ENCODE results near the gene CHKA. TPM values are rescaled to one million over a fixed set of nuclear protein-coding genes. Genes with fewer than 3 reads are reported as not detected.

Gene CHKA
- total and polyA plus RNA-seq, 4 donors = 17.6 to 73.4 (median 49.0) TPM

GRCh38 chr11:68167474-68167873 is 46.3 kb upstream of the CHKA start:
- DNase-seq = no peak
- Histone ChIP-seq H3K4me1 (ENCODE audit: control insufficient read depth in 5 of 5, insufficient read depth in 5 of 5, low read length in 5 of 5) (no peaks in the 10 kb centered on the region), H3K36me3 (ENCODE audit: control insufficient read depth in 4 of 4, insufficient read depth in 4 of 4, low read length in 4 of 4) (peaks cover 41 to 57% (median 48%) of the 10 kb centered on the region in 4 donors), H3K27ac (ENCODE audit: low read depth in 1 of 2, low read length in 1 of 2) (no peak overlapping the region), H3K4me3 (no peak overlapping the region), H3K27me3 (ENCODE audit: control insufficient read depth in 3 of 3, insufficient read depth in 3 of 3, low read length in 2 of 3) (no peaks in the 10 kb centered on the region), H3K9ac (ENCODE audit: insufficient read depth in 1 of 2, low read length in 2 of 2) (no peak overlapping the region), H3K9me3 (ENCODE audit: control insufficient read depth in 4 of 4, insufficient read depth in 3 of 4, low read length in 3 of 4) (no peaks in the 10 kb centered on the region)
- TF ChIP-seq CTCF (IDR thresholded peaks at IDR 0.05; ENCODE audit: control extremely low read depth, extremely low read depth) = no peak
- ATAC-seq (ENCODE audit: insufficient read depth, low FRiP score) = no peak
- WGBS, 2 donors = 93 to 94% methylated on average over 6 of the region's 6 CpGs

- Histone ChIP-seq H3K9me3 (ENCODE audit: control insufficient read depth in 4 of 4, insufficient read depth in 3 of 4, low read length in 3 of 4) (no peaks in the 10 kb centered on the region), H3K4me1 (ENCODE audit: control insufficient read depth in 5 of 5, insufficient read depth in 5 of 5, low read length in 5 of 5) (no peaks in the 10 kb centered on the region), H3K9ac (ENCODE audit: insufficient read depth in 1 of 2, low read length in 2 of 2) (no peak overlapping the region), H3K27ac (ENCODE audit: low read depth in 1 of 2, low read length in 1 of 2) (no peak overlapping the region), H3K27me3 (ENCODE audit: control insufficient read depth in 3 of 3, insufficient read depth in 3 of 3, low read length in 2 of 3) (no peaks in the 10 kb centered on the region), H3K4me3 (no peak overlapping the region), H3K36me3 (ENCODE audit: control insufficient read depth in 4 of 4, insufficient read depth in 4 of 4, low read length in 4 of 4) (peaks cover 40 to 61% (median 47%) of the 10 kb centered on the region in 4 donors)
- TF ChIP-seq CTCF (IDR thresholded peaks at IDR 0.05; ENCODE audit: control extremely low read depth, extremely low read depth) = no peak
- DNase-seq (no peak), ATAC-seq (ENCODE audit: insufficient read depth, low FRiP score) (no peak)
- 72 to 91% methylated on average over 4 of the region's 4 CpGs for WGBS, 2 donors
These were observed 45.8 kb upstream of the CHKA start for GRCh38 chr11:68166969-68167368.

GRCh38 chr11:68165601-68166000 is 44.4 kb upstream of the CHKA start:
- DNase-seq = no peak
- no peak for ATAC-seq (ENCODE audit: insufficient read depth, low FRiP score)
- no peak overlapping the region for H3K4me3 ChIP-seq
- TF ChIP-seq CTCF (IDR thresholded peaks at IDR 0.05; ENCODE audit: control extremely low read depth, extremely low read depth) = no peak
- no peak overlapping the region for H3K27ac ChIP-seq (ENCODE audit: low read depth in 1 of 2, low read length in 1 of 2)
- 88 to 93% methylated on average over 4 of the region's 4 CpGs for WGBS, 2 donors
- no peak overlapping the region for H3K9ac ChIP-seq (ENCODE audit: insufficient read depth in 1 of 2, low read length in 2 of 2)
- no peaks in the 10 kb centered on the region for H3K9me3 ChIP-seq (ENCODE audit: control insufficient read depth in 4 of 4, insufficient read depth in 3 of 4, low read length in 3 of 4)
- H3K4me1 ChIP-seq (ENCODE audit: control insufficient read depth in 5 of 5, insufficient read depth in 5 of 5, low read length in 5 of 5) = no peaks in the 10 kb centered on the region
- H3K27me3 ChIP-seq (ENCODE audit: control insufficient read depth in 3 of 3, insufficient read depth in 3 of 3, low read length in 2 of 3) = no peaks in the 10 kb centered on the region
- peaks cover 32 to 51% (median 44%) of the 10 kb centered on the region in 4 donors for H3K36me3 ChIP-seq (ENCODE audit: control insufficient read depth in 4 of 4, insufficient read depth in 4 of 4, low read length in 4 of 4)

GRCh38 chr11:68164437-68164836 is 43.2 kb upstream of the CHKA start:
- Histone ChIP-seq H3K4me1 (ENCODE audit: control insufficient read depth in 5 of 5, insufficient read depth in 5 of 5, low read length in 5 of 5) (no peaks in the 10 kb centered on the region), H3K4me3 (no peak overlapping the region), H3K9ac (ENCODE audit: insufficient read depth in 1 of 2, low read length in 2 of 2) (no peak overlapping the region), H3K27me3 (ENCODE audit: control insufficient read depth in 3 of 3, insufficient read depth in 3 of 3, low read length in 2 of 3) (no peaks in the 10 kb centered on the region), H3K36me3 (ENCODE audit: control insufficient read depth in 4 of 4, insufficient read depth in 4 of 4, low read length in 4 of 4) (peaks cover 28 to 39% (median 35%) of the 10 kb centered on the region in 4 donors), H3K9me3 (ENCODE audit: control insufficient read depth in 4 of 4, insufficient read depth in 3 of 4, low read length in 3 of 4) (no peaks in the 10 kb centered on the region), H3K27ac (ENCODE audit: low read depth in 1 of 2, low read length in 1 of 2) (no peak overlapping the region)
- DNase-seq = no peak
- WGBS, 2 donors = 95 to 100% methylated on average over 2 of the region's 2 CpGs
- TF ChIP-seq CTCF (IDR thresholded peaks at IDR 0.05; ENCODE audit: control extremely low read depth, extremely low read depth) = no peak
- ATAC-seq (ENCODE audit: insufficient read depth, low FRiP score) = no peak
